ENCODE measurements around the gene IL10. TPM values are rescaled to one million over a fixed set of nuclear protein-coding genes. Genes with fewer than 3 reads are reported as not detected.
A peak's percentile ranks its signal among the peaks of the same experiment; 100 is the strongest.

The IL10 gene
- total and polyA plus RNA-seq, 11 donors: 0.27 to 5.0 (median 0.88) TPM; not detected in 1

DNA sequence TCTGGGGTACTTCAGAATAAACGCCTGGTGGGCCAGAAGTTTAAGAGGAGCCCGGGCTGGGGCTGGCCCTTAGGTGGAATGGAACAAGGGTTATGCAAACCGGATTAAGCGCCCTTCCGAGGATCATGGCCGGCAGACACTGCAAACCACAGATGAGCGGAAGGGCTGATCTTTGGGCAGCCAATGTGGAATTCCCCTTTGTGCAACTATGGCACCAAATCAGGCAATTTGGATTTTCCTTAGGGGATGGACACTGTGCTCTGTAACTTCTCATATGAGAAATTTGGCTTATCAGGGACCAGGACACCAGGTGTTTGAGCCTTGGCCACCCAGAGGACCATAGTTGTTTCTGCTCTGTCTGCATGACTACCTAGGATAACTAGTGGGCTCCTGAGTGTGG, 5.7 kb upstream of the IL10 start:
- intact Hi-C loops (cut with DNase I): no loop called here
- no peaks in the 10 kb centered on the region for H3K9me3 ChIP-seq
- DNase-seq (no peak), ATAC-seq (no peak)
- WGBS, 4 donors: 87 to 98% (median 93%) methylated on average over 7 of the region's 7 CpGs
- TF ChIP-seq, protein P1, sequence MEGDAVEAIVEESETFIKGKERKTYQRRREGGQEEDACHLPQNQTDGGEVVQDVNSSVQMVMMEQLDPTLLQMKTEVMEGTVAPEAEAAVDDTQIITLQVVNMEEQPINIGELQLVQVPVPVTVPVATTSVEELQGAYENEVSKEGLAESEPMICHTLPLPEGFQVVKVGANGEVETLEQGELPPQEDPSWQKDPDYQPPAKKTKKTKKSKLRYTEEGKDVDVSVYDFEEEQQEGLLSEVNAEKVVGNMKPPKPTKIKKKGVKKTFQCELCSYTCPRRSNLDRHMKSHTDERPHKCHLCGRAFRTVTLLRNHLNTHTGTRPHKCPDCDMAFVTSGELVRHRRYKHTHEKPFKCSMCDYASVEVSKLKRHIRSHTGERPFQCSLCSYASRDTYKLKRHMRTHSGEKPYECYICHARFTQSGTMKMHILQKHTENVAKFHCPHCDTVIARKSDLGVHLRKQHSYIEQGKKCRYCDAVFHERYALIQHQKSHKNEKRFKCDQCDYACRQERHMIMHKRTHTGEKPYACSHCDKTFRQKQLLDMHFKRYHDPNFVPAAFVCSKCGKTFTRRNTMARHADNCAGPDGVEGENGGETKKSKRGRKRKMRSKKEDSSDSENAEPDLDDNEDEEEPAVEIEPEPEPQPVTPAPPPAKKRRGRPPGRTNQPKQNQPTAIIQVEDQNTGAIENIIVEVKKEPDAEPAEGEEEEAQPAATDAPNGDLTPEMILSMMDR (IDR thresholded peaks at IDR 0.05): no peak
- TF ChIP-seq POLR2A (IDR thresholded peaks at IDR 0.05): no peak
- peaks cover 0 to 53% (median 0%) of the 10 kb centered on the region in 12 donors for H3K4me1 ChIP-seq
- no peaks in the 10 kb centered on the region for H3K27me3 ChIP-seq
- no peak overlapping the region for H3K4me3 ChIP-seq
- peak overlapping the region in 1 of 12 donors; percentile 46 for H3K27ac ChIP-seq
- H3K36me3 ChIP-seq: no peaks in the 10 kb centered on the region

- Histone ChIP-seq H3K9me3 (no peaks in the 10 kb centered on the region), H3K36me3 (no peaks in the 10 kb centered on the region), H3K27me3 (no peaks in the 10 kb centered on the region), H3K4me3 (no peak overlapping the region), H3K4me1 (peaks cover 0 to 65% (median 0%) of the 10 kb centered on the region in 12 donors), H3K27ac (no peak overlapping the region)
- ATAC-seq (no peak), DNase-seq (no peak)
- intact Hi-C loops (cut with DNase I): no loop called here
- 84 to 88% (median 87%) methylated on average over 4 of the region's 4 CpGs for WGBS, 4 donors
- TF ChIP-seq, protein P1 (IDR thresholded peaks at IDR 0.05): no peak
- TF ChIP-seq POLR2A (IDR thresholded peaks at IDR 0.05): no peak
Measured at GRCh38 chr1:206776229-206776628, 3.9 kb upstream of the IL10 start.

DNA sequence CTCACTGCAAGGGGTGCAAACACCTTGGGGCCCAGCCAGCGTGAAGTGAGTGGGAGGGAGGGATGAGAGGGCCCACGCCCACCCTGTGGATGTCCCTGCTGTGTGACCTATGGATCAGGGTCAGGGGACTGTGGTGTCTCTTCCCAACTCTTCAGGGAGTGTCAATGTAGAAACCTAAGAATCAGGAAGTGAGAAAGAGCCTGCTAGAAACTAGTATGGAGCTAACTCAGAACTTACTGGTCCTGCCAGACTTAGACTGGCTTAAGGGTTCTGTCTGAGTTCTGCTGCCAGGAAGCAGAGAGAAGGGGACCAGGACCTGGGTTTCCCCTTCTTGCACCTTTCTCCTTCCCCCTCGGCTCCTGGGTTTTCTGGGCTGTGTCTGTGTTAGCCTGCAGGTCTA, 1.8 kb upstream of the IL10 start:
- WGBS, 4 donors: 72 to 94% (median 77%) methylated on average over 3 of the region's 3 CpGs
- H3K4me3 ChIP-seq: no peak overlapping the region
- H3K9me3 ChIP-seq: no peaks in the 10 kb centered on the region
- DNase-seq (no peak), ATAC-seq (peak in 1 of 4 donors; percentile 26)
- peaks cover 0 to 71% (median 0%) of the 10 kb centered on the region in 12 donors for H3K4me1 ChIP-seq
- H3K27ac ChIP-seq: peak overlapping the region in 1 of 12 donors; percentile 66
- H3K36me3 ChIP-seq: no peaks in the 10 kb centered on the region
- intact Hi-C loops (cut with DNase I): no loop called here
- H3K27me3 ChIP-seq: no peaks in the 10 kb centered on the region
- TF ChIP-seq POLR2A (IDR thresholded peaks at IDR 0.05): no peak
- TF ChIP-seq, protein P1 (IDR thresholded peaks at IDR 0.05): no peak

DNA sequence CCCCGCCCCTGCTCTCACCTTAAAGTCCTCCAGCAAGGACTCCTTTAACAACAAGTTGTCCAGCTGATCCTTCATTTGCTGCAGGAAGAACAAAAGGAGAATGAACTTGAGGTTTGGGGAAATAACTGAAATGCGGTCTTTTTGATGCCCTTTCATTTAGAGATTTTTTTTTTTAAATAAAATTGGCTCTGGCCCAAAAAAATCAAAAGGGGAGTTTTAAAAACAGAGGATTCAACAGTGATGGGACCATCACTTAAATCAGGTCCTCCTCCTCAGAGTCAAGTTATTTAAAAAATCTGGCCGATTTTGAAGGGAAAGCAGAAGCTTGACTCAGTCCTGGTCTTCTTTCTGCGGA, 979 bp downstream of the IL10 start:
- Histone ChIP-seq H3K9me3 (no peaks in the 10 kb centered on the region), H3K27ac (peak overlapping the region in 2 of 12 donors; percentile 9 to 89), H3K4me3 (peak overlapping the region in 1 of 12 donors; percentile 51), H3K27me3 (no peaks in the 10 kb centered on the region), H3K36me3 (peaks cover 0 to 5% (median 0%) of the 10 kb centered on the region in 9 donors), H3K4me1 (peaks cover 0 to 84% (median 0%) of the 10 kb centered on the region in 12 donors)
- DNase-seq: no peak
- intact Hi-C loops (cut with DNase I): no loop called here
- no peak for ATAC-seq
- TF ChIP-seq POLR2A (IDR thresholded peaks at IDR 0.05): no peak
- TF ChIP-seq, protein P1 (IDR thresholded peaks at IDR 0.05): no peak
- 67 to 78% (median 72%) methylated on average over 4 of the region's 4 CpGs for WGBS, 4 donors

Measured in heart left ventricle (tissue), 16 donors.